ENCODE results near the gene TMEM82. TPM values are rescaled to one million over a fixed set of nuclear protein-coding genes. Genes with fewer than 3 reads are reported as not detected.

The TMEM82 gene
- total and polyA plus RNA-seq, 9 of the 15 experiments (the other 6 are each of a cell fraction or from before 2014, with no cell fraction given), result not detected

GRCh38 chr1:15785683-15786082 lies 43.4 kb downstream of the TMEM82 start:
- ChIA-PET CTCF (ENCODE audit: low intra/inter-chr PET ratio) (no interaction called here), POLR2A (no interaction called here)
- Histone ChIP-seq H3K36me3 (ENCODE audit: control insufficient read depth, insufficient read depth, low read length) (no peaks in the 10 kb centered on the region), H3K27me3 (ENCODE audit: control insufficient read depth in 2 of 2, insufficient read depth in 2 of 2, low read length in 2 of 2) (peaks cover 0 to 12% of the 10 kb centered on the region in 2 experiments; a peak in 2 of 5 replicates), H3K4me1 (replicated peaks in 1 of 2; ENCODE audit: control insufficient read depth in 2 of 2, insufficient read depth in 2 of 2, low read length in 2 of 2) (peaks cover 7 to 12% of the 10 kb centered on the region in 2 experiments; a peak in 4 of 5 replicates), H3K4me3 (no peak overlapping the region), H3K9me1 (ENCODE audit: control insufficient read depth, insufficient read depth, low read length) (no peaks in the 10 kb centered on the region), H3K27ac (ENCODE audit: extremely low read depth, low read depth, low read length) (no peak overlapping the region), H3K4me2 (ENCODE audit: insufficient read depth, low read length) (no peak overlapping the region), H4K20me1 (replicated peaks; ENCODE audit: control insufficient read depth, insufficient read depth, low read length) (no peaks in the 10 kb centered on the region), H3K79me2 (ENCODE audit: control insufficient read depth, insufficient read depth, low read length) (no peaks in the 10 kb centered on the region), H3K9ac (ENCODE audit: insufficient read depth in 1 of 2, low read depth in 2 of 2, low read length in 2 of 2) (0 out of 4 replicates have a peak overlapping the region, but pooled peaks of 1 of the 2 experiments have one; percentile 8), H3K9me3 (replicated peaks; ENCODE audit: control insufficient read depth, insufficient read depth, low read depth, low read length) (no peaks in the 10 kb centered on the region), H2AFZ (ENCODE audit: low read depth, low read length) (no peak overlapping the region)
- no peak for DNase-seq (ENCODE audit: extremely low read depth in 1 of 4, low spot score in 3 of 4)
- intact Hi-C loops (cut with micrococcal nuclease) (no loop called here), in situ Hi-C loops (cut with MboI) (no loop called here)
- no TSS peak for BruUV-seq (replicated peaks)
- ATAC-seq, result no peak
- WGBS (ENCODE audit: insufficient coverage, low coverage, missing lambda C conversion rate), result 55% methylated on average over 8 of the region's 8 CpGs
- no peak for FAIRE-seq
- no peak for TF ChIP-seq HDAC3 (IDR thresholded peaks at IDR 0.05; ENCODE audit: borderline replicate concordance, partially characterized antibody)
- no peak for TF ChIP-seq ELF1 (tag; IDR thresholded peaks at IDR 0.05)
- no peak for TF ChIP-seq POLR2B (IDR thresholded peaks at IDR 0.05; ENCODE audit: low read depth, partially characterized antibody)
- no peak for TF ChIP-seq MED1 (CRISPR knock-in tag; IDR thresholded peaks at IDR 0.05; ENCODE audit: borderline replicate concordance)
- TF ChIP-seq CTBP1 (IDR thresholded peaks at IDR 0.05; ENCODE audit: borderline replicate concordance), result no peak
- TF ChIP-seq BCL6 (CRISPR knock-in tag; IDR thresholded peaks at IDR 0.05), result no peak
- TF ChIP-seq TOE1 (IDR thresholded peaks at IDR 0.05; ENCODE audit: borderline replicate concordance), result no peak
- no peak for TF ChIP-seq TOE1 (CRISPR knock-in tag; IDR thresholded peaks at IDR 0.05; ENCODE audit: borderline replicate concordance, low read depth)
- no peak for TF ChIP-seq RBM14 (IDR thresholded peaks at IDR 0.05; ENCODE audit: borderline replicate concordance, insufficient read depth, low read depth, low read length)
- no peak for TF ChIP-seq ARID3A (IDR thresholded peaks at IDR 0.05; ENCODE audit: borderline replicate concordance, low read depth, low read length)
- TF ChIP-seq FOXP1 (CRISPR knock-in tag; IDR thresholded peaks at IDR 0.05), result no peak
- no peak for TF ChIP-seq SREBF2 (CRISPR knock-in tag; IDR thresholded peaks at IDR 0.05)
- TF ChIP-seq TEAD1 (CRISPR knock-in tag; IDR thresholded peaks at IDR 0.05), result no peak
- no peak for TF ChIP-seq CSDE1 (IDR thresholded peaks at IDR 0.05)
- TF ChIP-seq LCOR (CRISPR knock-in tag; IDR thresholded peaks at IDR 0.05), result no peak
